HS-27A (cell line): Measurements from ENCODE around the gene TRUB1.
"Not testable (repeated sequence)": the region's sequence is repeated elsewhere in the genome, so short reads cannot be mapped to it uniquely, and the experiment has no call there.

ENCODE experiments used
- DNase-seq: peaks from one replicate; pipeline ENCODE4 v3.0.0-alpha.2; 2012; ENCODE audit warnings: low read depth, missing footprints

The TRUB1 gene

GRCh38 chr10:114925587-114926586, 12.1 kb upstream of the TRUB1 start:
- no peak for DNase-seq

GRCh38 chr10:114928818-114929217, 9.2 kb upstream of the TRUB1 start:
- DNase-seq = no peak

- DNase-seq = no peak
These were observed 7.7 kb upstream of the TRUB1 start for GRCh38 chr10:114930320-114930719.

- DNase-seq = no peak
These were observed 6.8 kb upstream of the TRUB1 start for GRCh38 chr10:114931072-114931679.

GRCh38 chr10:114932225-114932624, 5.8 kb upstream of the TRUB1 start:
- no peak for DNase-seq

- DNase-seq = no peak
These were observed 5.0 kb upstream of the TRUB1 start for GRCh38 chr10:114932945-114933344.

- DNase-seq = no peak
These were observed 4.4 kb upstream of the TRUB1 start for GRCh38 chr10:114933588-114933987.

GRCh38 chr10:114933995-114934394, 4.0 kb upstream of the TRUB1 start:
- DNase-seq = not testable (repeated sequence)

GRCh38 chr10:114938856-114939193, 830 bp downstream of the TRUB1 start:
- no peak for DNase-seq

GRCh38 chr10:114940735-114941134, 2.7 kb downstream of the TRUB1 start:
- no peak for DNase-seq

GRCh38 chr10:114943000-114943399, 5.0 kb downstream of the TRUB1 start:
- DNase-seq = no peak

- no peak for DNase-seq
These were observed 15.1 kb downstream of the TRUB1 start for GRCh38 chr10:114953047-114953446.

GRCh38 chr10:114955984-114956383, 18.0 kb downstream of the TRUB1 start:
- no peak for DNase-seq

- DNase-seq = no peak
These were observed 18.5 kb downstream of the TRUB1 start for GRCh38 chr10:114956466-114956865.

GRCh38 chr10:114957122-114957521, 19.1 kb downstream of the TRUB1 start:
- no peak for DNase-seq

GRCh38 chr10:114957673-114958072, 19.7 kb downstream of the TRUB1 start:
- no peak for DNase-seq

- DNase-seq = no peak
These were observed 24.4 kb downstream of the TRUB1 start for GRCh38 chr10:114962441-114962840.

- no peak for DNase-seq
These were observed 25.9 kb downstream of the TRUB1 start for GRCh38 chr10:114963908-114964307.

GRCh38 chr10:114967071-114967470, 29.1 kb downstream of the TRUB1 start:
- no peak for DNase-seq

GRCh38 chr10:114970515-114970914, 32.5 kb downstream of the TRUB1 start:
- DNase-seq = no peak

GRCh38 chr10:114973306-114973705, 35.3 kb downstream of the TRUB1 start:
- DNase-seq = no peak

- no peak for DNase-seq
These were observed 36.0 kb downstream of the TRUB1 start for GRCh38 chr10:114973997-114974396.

- no peak for DNase-seq
These were observed 36.6 kb downstream of the TRUB1 start for GRCh38 chr10:114974625-114975024.
